Stimulated activated CD4-positive, alpha-beta T cell treated with anti-CD3 and anti-CD28 coated beads, Interleukin-12 subunit alpha, Interleukin-12 subunit beta, amount 100 ng/mL, for 24 hours (primary cell): ENCODE results near the gene MGAT3.
"Not testable (repeated sequence)": the region's sequence is repeated elsewhere in the genome, so short reads cannot be mapped to it uniquely, and the experiment has no call there.

Experiments used
- DNase-seq, 2 experiments: peaks; one replicate each; pipeline ENCODE4 v3.0.0-alpha.2; 2020; ENCODE audit warnings: low read depth in 2 of 2

MGAT3 gene

GRCh38 chr22:39514373-39514973, 57.7 kb downstream of the MGAT3 start:
- DNase-seq: no peak

GRCh38 chr22:39515266-39516050, 58.6 kb downstream of the MGAT3 start:
- DNase-seq: no peak

DNA sequence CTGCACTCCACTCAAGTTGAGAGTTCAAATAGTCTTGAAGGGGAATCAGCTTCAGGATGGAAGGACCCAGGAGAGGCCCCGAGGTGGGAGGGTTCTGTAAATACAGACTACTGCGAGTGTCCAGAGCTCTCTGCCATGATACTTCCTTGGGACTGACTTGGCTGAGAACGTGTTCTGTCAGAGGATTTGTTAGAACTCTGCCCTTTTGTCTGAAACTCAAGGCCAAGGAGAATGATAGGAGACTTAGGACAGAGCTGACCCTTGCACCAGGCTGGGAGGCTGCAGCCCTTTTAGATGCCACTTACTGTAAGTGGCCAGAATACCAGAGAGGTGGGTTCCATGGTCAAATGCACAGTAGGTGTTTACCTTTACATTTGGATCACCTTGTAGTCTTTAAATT, 60.7 kb downstream of the MGAT3 start:
- no peak for DNase-seq

- no peak for DNase-seq
Measured at GRCh38 chr22:39518144-39518786, 61.5 kb downstream of the MGAT3 start.

GRCh38 chr22:39518996-39519680, 62.3 kb downstream of the MGAT3 start:
- no peak for DNase-seq

- peak; percentile 90 to 93 for DNase-seq
Measured at GRCh38 chr22:39519681-39520225, 62.9 kb downstream of the MGAT3 start.

GRCh38 chr22:39520226-39521105, 63.7 kb downstream of the MGAT3 start, which contains the start of gene ATF4:
Gene ATF4, plus strand, starts transcription at chr22:39520562. Its CDS starts 884 bp downstream, at chr22:39521446.
- DNase-seq: peak; percentile 81 to 82

GRCh38 chr22:39521106-39521885, 64.5 kb downstream of the MGAT3 start:
- DNase-seq: not testable (repeated sequence)

DNA sequence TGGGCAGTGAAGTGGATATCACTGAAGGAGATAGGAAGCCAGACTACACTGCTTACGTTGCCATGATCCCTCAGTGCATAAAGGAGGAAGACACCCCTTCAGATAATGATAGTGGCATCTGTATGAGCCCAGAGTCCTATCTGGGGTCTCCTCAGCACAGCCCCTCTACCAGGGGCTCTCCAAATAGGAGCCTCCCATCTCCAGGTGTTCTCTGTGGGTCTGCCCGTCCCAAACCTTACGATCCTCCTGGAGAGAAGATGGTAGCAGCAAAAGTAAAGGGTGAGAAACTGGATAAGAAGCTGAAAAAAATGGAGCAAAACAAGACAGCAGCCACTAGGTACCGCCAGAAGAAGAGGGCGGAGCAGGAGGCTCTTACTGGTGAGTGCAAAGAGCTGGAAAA, 65.3 kb downstream of the MGAT3 start:
- DNase-seq: not testable (repeated sequence)

DNA sequence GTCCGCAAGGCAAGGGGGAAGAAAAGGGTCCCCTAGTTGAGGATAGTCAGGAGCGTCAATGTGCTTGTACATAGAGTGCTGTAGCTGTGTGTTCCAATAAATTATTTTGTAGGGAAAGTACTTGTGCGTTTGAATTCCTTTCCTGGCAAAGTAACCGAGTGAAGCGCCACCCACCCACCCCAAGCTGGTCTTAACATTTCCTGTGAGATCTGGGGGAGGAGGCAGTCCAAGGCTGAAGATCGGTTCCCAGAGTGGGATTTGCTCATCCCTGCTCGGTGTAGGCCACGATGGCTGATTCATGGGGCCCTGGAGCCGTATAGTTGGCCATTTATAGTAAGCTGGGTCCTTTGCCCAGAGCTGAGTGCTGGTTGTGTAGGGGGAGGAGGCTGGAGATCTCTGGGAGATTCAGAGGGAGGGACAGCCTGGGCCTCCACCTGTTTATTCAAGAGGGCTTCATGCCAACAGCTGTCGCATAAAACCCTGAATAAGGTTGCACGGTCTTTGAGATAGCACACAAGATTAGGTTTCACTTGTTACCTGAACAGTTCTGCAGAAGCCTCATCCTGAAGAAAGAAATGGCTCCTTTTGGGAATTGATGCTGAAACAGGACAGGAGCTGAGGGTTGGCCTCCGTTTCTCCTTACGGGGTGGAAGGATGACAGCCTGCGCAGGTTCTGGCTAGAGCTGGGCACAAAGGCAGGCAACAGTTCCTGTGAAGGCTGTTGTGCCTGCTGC, 65.9 kb downstream of the MGAT3 start:
- DNase-seq: no peak

DNA sequence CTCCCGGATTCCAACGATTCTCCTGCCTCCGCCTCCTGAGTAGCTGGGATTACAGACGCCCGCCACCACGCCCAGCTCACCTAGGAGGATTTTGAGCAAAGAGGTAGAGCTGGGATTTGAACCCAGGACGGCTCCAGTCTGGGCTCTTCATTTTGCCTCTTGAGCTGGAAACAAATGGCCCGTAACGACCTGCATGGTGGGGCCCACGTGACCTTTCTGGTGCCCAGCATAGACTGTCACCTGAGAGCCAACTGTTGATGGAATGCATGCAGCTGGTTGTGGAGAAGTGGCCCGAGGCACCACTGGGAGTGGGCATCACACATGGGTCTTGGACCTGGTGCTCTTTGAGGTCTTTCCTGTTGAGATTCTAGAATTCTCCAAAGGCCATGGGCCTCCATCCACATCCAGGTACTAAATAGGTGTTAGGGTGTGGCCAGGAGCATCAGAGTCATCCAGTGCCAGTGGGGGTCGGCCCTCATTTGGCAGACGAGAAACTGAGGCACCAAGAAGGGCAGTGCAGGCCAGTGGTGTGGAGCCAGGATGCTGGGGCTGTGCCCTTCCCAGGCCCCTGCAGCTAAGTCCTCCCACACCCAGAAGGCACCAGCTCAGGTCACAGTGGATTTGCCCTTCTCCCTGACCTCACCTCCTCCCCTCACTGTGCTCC, 67.4 kb downstream of the MGAT3 start:
- no peak for DNase-seq

DNA sequence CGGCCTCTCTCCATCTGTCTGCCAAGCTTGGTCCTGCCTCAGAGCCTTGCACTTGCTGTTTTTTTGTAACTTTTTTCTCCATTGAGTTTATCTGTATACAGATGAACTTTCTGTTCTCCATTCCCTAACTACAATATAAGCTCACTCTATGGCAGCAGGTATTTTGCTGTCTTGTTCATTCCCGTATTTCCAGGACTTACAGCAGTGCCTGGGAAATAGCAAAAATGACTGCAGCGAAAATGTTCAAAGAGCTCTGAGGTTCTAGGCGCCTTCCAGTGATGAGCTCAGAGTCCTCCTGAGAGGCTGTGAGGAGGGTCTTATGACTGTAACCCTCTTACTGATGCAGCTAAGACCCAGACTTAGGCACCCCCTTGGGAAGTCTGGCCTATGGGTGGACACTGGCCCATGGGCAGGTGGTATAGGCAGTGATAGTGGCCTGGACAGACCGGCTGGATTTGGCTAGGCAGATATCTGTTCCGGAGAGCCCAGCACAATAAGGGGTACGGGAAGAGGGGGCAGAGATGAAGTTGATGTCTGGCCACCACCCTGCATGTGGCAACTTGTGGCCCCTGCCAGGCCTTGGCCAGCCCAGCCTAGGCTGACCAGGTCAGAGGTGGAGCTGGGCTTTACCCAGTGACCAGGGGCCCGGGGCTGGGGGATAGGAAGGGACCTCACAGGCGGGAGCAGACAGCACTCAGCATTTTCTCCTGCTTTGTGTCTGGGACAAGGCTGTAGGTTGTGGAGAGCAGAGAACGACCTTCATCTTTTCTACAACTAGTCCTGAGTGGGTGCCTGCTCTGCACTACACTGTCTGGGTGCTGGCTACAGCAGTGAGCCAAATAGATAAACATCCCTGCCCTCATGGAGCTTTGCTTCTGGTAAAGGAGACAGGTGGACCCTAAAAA, 68.2 kb downstream of the MGAT3 start:
- DNase-seq: no peak

- DNase-seq: no peak
Measured at GRCh38 chr22:39525658-39525975, 68.8 kb downstream of the MGAT3 start.

DNA sequence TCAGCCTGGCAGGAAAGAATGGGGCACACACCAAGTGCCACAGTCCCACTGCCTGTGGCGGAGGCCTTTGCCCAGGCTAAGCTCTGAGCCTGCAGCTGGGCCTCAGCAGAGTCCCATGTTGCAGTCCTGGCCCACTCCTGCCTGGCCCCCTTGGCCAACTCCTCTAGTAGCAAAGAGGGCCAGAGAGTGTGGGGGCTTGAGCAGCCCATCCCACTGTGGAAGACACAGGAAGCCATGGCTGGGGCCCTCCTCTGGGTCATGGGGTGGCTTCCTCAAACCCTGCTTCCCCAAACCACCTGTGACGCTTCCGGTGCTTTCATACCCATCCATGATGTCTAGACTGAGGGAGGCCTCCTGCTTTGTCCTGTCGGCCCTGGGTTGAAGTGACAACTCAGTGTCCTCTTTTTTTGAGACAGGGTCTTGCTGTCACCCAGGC, 69.9 kb downstream of the MGAT3 start:
- no peak for DNase-seq

DNA sequence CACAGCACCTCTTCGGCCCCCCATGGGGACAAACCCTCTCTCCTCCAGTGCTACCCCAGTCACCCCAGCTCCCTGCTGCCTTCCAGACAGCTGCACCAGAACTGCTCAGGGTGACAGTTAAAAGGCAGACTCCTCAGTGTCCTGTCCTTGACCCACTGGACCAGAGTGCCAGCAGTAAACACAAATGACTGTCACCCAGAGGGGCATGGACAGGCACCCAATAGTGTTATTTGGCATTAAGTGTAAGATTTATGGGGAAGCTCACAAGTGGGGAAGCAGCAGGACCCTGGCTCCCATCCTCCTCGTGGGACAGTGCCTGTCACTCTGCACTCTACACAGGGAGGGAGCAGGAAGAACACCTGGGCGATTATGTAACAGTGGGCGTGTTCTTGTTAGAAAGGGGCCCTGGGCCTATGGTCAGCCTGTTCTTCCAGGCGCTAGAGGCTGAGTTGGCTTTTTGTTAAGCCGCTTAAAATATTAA, 70.7 kb downstream of the MGAT3 start:
- DNase-seq: no peak

DNA sequence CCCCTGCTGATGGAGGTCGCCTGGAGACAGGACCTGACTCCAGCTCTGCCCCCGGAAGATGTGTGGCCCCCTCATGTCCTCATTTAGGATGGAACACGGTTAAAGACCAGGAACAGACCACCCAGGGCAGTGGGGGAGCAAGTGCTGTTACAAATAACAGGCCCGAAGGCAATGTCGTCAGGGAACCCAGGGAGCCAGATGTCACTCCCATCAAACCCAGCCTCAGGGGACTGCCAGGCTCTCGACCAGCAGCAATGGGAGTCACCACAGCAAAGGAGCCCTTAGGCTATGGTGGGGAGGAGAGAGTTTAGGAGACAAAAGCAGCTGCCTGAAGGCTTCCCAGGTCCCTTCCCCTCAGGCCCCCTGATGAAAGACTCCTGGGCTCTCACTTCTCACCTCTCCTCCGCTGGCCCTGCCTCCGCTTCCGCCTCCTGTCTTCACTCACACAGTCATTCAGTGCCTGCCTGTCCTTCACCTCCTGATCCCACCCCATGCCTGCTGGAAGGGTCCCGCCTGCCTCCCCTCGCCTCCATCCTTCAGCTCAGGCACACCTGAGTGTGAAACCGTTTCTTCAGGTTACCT, 71.4 kb downstream of the MGAT3 start:
- no peak for DNase-seq
